Neuronal stem cell (in vitro differentiated cells): ENCODE measurements around the gene HLA-DOB.

Source experiments
- DNase-seq: peaks from one replicate; pipeline ENCODE4 v3.0.0-alpha.2; 2013; ENCODE audit warnings: low spot score
- H2AFZ ChIP-seq: one replicate; pipeline ENCODE4 v1.6.1; 2013; ENCODE audit warnings: mild to moderate bottlenecking, low read length, inconsistent platforms
- H2AK5ac ChIP-seq: 2 replicates; pipeline ENCODE4 v1.6.1; 2013; ENCODE audit warnings: low read depth, mild to moderate bottlenecking, inconsistent platforms, low read length, moderate library complexity, mixed read lengths
- H2BK120ac ChIP-seq: 2 replicates; pipeline ENCODE4 v1.6.1; 2013; ENCODE audit warnings: low read depth, mild to moderate bottlenecking, inconsistent platforms, low read length, moderate library complexity, mixed read lengths
- H2BK12ac ChIP-seq: one replicate; pipeline ENCODE4 v1.6.1; 2013; ENCODE audit warnings: low read length, inconsistent platforms
- H2BK15ac ChIP-seq: 2 replicates; pipeline ENCODE4 v1.6.1; 2013; ENCODE audit warnings: mild to moderate bottlenecking, low read length, inconsistent platforms, mixed read lengths
- H2BK5ac ChIP-seq: one replicate; pipeline ENCODE4 v1.6.1; 2013; ENCODE audit warnings: inconsistent platforms, mild to moderate bottlenecking, low read length, moderate library complexity
- H3K14ac ChIP-seq: one replicate; pipeline ENCODE4 v1.6.1; 2013; ENCODE audit warnings: low read length, inconsistent platforms
- H3K18ac ChIP-seq: 2 replicates; pipeline ENCODE4 v1.6.1; 2013; ENCODE audit warnings: low read length, inconsistent platforms
- H3K23ac ChIP-seq: 2 replicates; pipeline ENCODE4 v1.6.1; 2013; ENCODE audit warnings: low read depth, mild to moderate bottlenecking, mixed read lengths, low read length, inconsistent platforms; ENCODE audit not compliant: poor library complexity
- H3K27ac ChIP-seq: replicated peaks from 3 replicates; pipeline ENCODE4 v1.5.1; 2013; ENCODE audit warnings: low read length, inconsistent platforms
- H3K27me3 ChIP-seq, 3 experiments: 2 replicates each; pipeline ENCODE4 v1.6.1; 2013; ENCODE audit warnings: low read length in 3 of 3, mild to moderate bottlenecking in 2 of 3, inconsistent platforms in 1 of 3, low read depth in 1 of 3, mixed read lengths in 1 of 3, moderate library complexity in 1 of 3; ENCODE audit not compliant: control insufficient read depth in 3 of 3, insufficient read depth in 3 of 3
- H3K36me3 ChIP-seq, 2 donors: replicated peaks in 1 of 2; 2 replicates each; pipeline ENCODE4 v1.6.1; 2013; ENCODE audit warnings: low read length in 2 of 2; ENCODE audit not compliant: control insufficient read depth in 2 of 2, insufficient read depth in 2 of 2
- H3K4ac ChIP-seq: 2 replicates; pipeline ENCODE4 v1.6.1; 2013; ENCODE audit warnings: inconsistent platforms, mild to moderate bottlenecking, low read length, moderate library complexity
- H3K4me1 ChIP-seq, 2 donors: 1 replicate in 1 of 2; 2 replicates in 1 of 2; pipeline ENCODE4 v1.6.1; 2013; ENCODE audit warnings: low read length in 2 of 2, low read depth in 1 of 2; ENCODE audit not compliant: control insufficient read depth in 2 of 2, insufficient read depth in 1 of 2
- H3K4me2 ChIP-seq: one replicate; pipeline ENCODE4 v1.6.1; 2013; ENCODE audit warnings: mild to moderate bottlenecking, low read length, inconsistent platforms; ENCODE audit not compliant: insufficient read depth, poor library complexity, severe bottlenecking
- H3K4me3 ChIP-seq, 2 donors: 2 replicates each; pipeline ENCODE4 v1.5.1; 2013; ENCODE audit warnings: low read length in 2 of 2, mild to moderate bottlenecking in 2 of 2, inconsistent platforms in 1 of 2, moderate library complexity in 1 of 2
- H3K79me1 ChIP-seq: one replicate; pipeline ENCODE4 v1.6.1; 2013; ENCODE audit warnings: low read depth, mild to moderate bottlenecking, inconsistent platforms, low read length, moderate library complexity
- H3K9ac ChIP-seq: one replicate; pipeline ENCODE4 v1.6.1; 2013; ENCODE audit warnings: mild to moderate bottlenecking, low read depth, low read length, inconsistent platforms; ENCODE audit not compliant: poor library complexity
- H3K9me3 ChIP-seq, 2 donors: replicated peaks in 1 of 2; 2 replicates each; pipeline versions ENCODE3 to v1.6.1; 2013; ENCODE audit warnings: low read length in 2 of 2, mild to moderate bottlenecking in 2 of 2, inconsistent platforms in 1 of 2, low read depth in 1 of 2, mixed read lengths in 1 of 2, moderate library complexity in 1 of 2; ENCODE audit not compliant: control insufficient read depth in 2 of 2, insufficient read depth in 1 of 2
- H4K8ac ChIP-seq: one replicate; pipeline ENCODE4 v1.6.1; 2013; ENCODE audit warnings: low read depth, mild to moderate bottlenecking, inconsistent platforms, low read length, moderate library complexity
- H4K91ac ChIP-seq: one replicate; pipeline ENCODE4 v1.6.1; 2013; ENCODE audit warnings: low read length, low read depth, mild to moderate bottlenecking, inconsistent platforms; ENCODE audit not compliant: poor library complexity
- WGBS, 2 donors: extraction: QIAGEN DNeasy Blood & Tissue Kit; methylation state at CpG; one replicate each; pipeline ENCODE4 v1.1.7; 2013; ENCODE audit warnings: missing lambda C conversion rate in 2 of 2, mixed read lengths in 1 of 2; ENCODE audit not compliant: insufficient read length in 2 of 2, insufficient replicate concordance in 1 of 2; ENCODE audit errors: extremely low coverage in 2 of 2; 5-methylcytosine and 5-hydroxymethylcytosine counted together

The HLA-DOB gene

GRCh38 chr6:32839356-32839755 is 22.6 kb upstream of the HLA-DOB start:
- Histone ChIP-seq H2BK5ac (no peak overlapping the region), H3K23ac (no peak overlapping the region), H4K8ac (no peak overlapping the region), H2BK15ac (no peak overlapping the region), H3K4me1 (peaks cover 0 to 6% of the 10 kb centered on the region in 2 donors), H3K27me3 (peaks cover 0 to 48% (median 21%) of the 10 kb centered on the region in 3 experiments), H3K9me3 (peaks cover 0 to 5% of the 10 kb centered on the region in 2 donors), H3K14ac (no peak overlapping the region), H2AK5ac (no peak overlapping the region), H2AFZ (no peak overlapping the region), H3K27ac (no peak overlapping the region), H4K91ac (no peak overlapping the region), H3K18ac (no peak overlapping the region), H3K4me2 (no peak overlapping the region), H3K79me1 (no peaks in the 10 kb centered on the region), H3K9ac (no peak overlapping the region), H3K36me3 (no peaks in the 10 kb centered on the region), H3K4me3 (no peak overlapping the region), H3K4ac (no peak overlapping the region), H2BK12ac (no peak overlapping the region), H2BK120ac (no peak overlapping the region)
- no peak for DNase-seq
- no CpG with 5 or more reads among the region's 15 CpGs for WGBS, 2 donors

- Histone ChIP-seq H2BK5ac (peak within 1 kb of the TSS; percentile 68), H3K4ac (no peak within 1 kb of the TSS), H2AK5ac (no peak within 1 kb of the TSS), H2AFZ (peak within 1 kb of the TSS; percentile 100), H3K18ac (peak within 1 kb of the TSS; percentile 96), H3K9me3 (peaks cover 0 to 5% of the 10 kb centered on the region in 2 donors), H3K4me3 (peak within 1 kb of the TSS; percentile 84 to 94), H2BK120ac (peak within 1 kb of the TSS; percentile 69), H3K4me2 (peak within 1 kb of the TSS; percentile 76), H3K23ac (peak within 1 kb of the TSS; percentile 82), H3K27ac (peak within 1 kb of the TSS; percentile 66), H3K14ac (no peak within 1 kb of the TSS), H4K8ac (no peak within 1 kb of the TSS), H3K79me1 (no peaks in the 10 kb centered on the region), H3K27me3 (peaks cover 0 to 38% (median 11%) of the 10 kb centered on the region in 3 experiments), H3K36me3 (no peaks in the 10 kb centered on the region), H3K9ac (peak within 1 kb of the TSS; percentile 85), H4K91ac (no peak within 1 kb of the TSS), H2BK12ac (peak within 1 kb of the TSS; percentile 24), H2BK15ac (peak within 1 kb of the TSS; percentile 93), H3K4me1 (peaks cover 0 to 6% of the 10 kb centered on the region in 2 donors)
- WGBS, 2 donors, result no CpG with 5 or more reads among the region's 57 CpGs
- peak; percentile 87 for DNase-seq
Observed at GRCh38 chr6:32838114-32838958, 21.5 kb upstream of the HLA-DOB start, which contains the start of gene TAP2. Gene TAP2 (minus strand): TSS chr6:32838739. CDS start chr6:32838233, 506 bp downstream.

- peaks cover 0 to 6% of the 10 kb centered on the region in 2 donors for H3K4me1 ChIP-seq
- no CpG with 5 or more reads among the region's 12 CpGs for WGBS, 2 donors
- H3K18ac ChIP-seq, result peak overlapping the region; percentile 76
- DNase-seq, result no peak
- H3K23ac ChIP-seq, result peak overlapping the region; percentile 45
- H3K14ac ChIP-seq, result no peak overlapping the region
- H2AK5ac ChIP-seq, result no peak overlapping the region
- no peaks in the 10 kb centered on the region for H3K79me1 ChIP-seq
- H2BK15ac ChIP-seq, result peak overlapping the region; percentile 40
- H4K91ac ChIP-seq, result no peak overlapping the region
- H3K9ac ChIP-seq, result peak overlapping the region; percentile 6
- peaks cover 0 to 31% (median 5%) of the 10 kb centered on the region in 3 experiments for H3K27me3 ChIP-seq
- peak overlapping the region; percentile 84 to 94 for H3K4me3 ChIP-seq
- peaks cover 0 to 3% of the 10 kb centered on the region in 2 donors for H3K9me3 ChIP-seq
- no peaks in the 10 kb centered on the region for H3K36me3 ChIP-seq
- peak overlapping the region; percentile 76 for H3K4me2 ChIP-seq
- no peak overlapping the region for H3K4ac ChIP-seq
- no peak overlapping the region for H2BK120ac ChIP-seq
- no peak overlapping the region for H3K27ac ChIP-seq
- peak overlapping the region; percentile 24 for H2BK12ac ChIP-seq
- peak overlapping the region; percentile 68 for H2BK5ac ChIP-seq
- H2AFZ ChIP-seq, result peak overlapping the region; percentile 100
- no peak overlapping the region for H4K8ac ChIP-seq
Observed at GRCh38 chr6:32837651-32838113, 20.9 kb upstream of the HLA-DOB start.

GRCh38 chr6:32836873-32837272 is 20.1 kb upstream of the HLA-DOB start:
- no peaks in the 10 kb centered on the region for H3K79me1 ChIP-seq
- no peaks in the 10 kb centered on the region for H3K36me3 ChIP-seq
- no peak overlapping the region for H2BK5ac ChIP-seq
- H2AK5ac ChIP-seq, result no peak overlapping the region
- no peak overlapping the region for H4K91ac ChIP-seq
- H3K9me3 ChIP-seq, result peaks cover 0 to 3% of the 10 kb centered on the region in 2 donors
- H2BK15ac ChIP-seq, result no peak overlapping the region
- H3K4me2 ChIP-seq, result no peak overlapping the region
- no peak overlapping the region for H3K27ac ChIP-seq
- H3K4me3 ChIP-seq, result no peak overlapping the region
- no peak overlapping the region for H3K18ac ChIP-seq
- peaks cover 0 to 23% (median 0%) of the 10 kb centered on the region in 3 experiments for H3K27me3 ChIP-seq
- H3K4me1 ChIP-seq, result peaks cover 0 to 7% of the 10 kb centered on the region in 2 donors
- no peak overlapping the region for H4K8ac ChIP-seq
- H3K23ac ChIP-seq, result no peak overlapping the region
- no CpG with 5 or more reads among the region's 2 CpGs for WGBS, 2 donors
- H2BK120ac ChIP-seq, result no peak overlapping the region
- H3K14ac ChIP-seq, result no peak overlapping the region
- H3K9ac ChIP-seq, result no peak overlapping the region
- no peak overlapping the region for H2AFZ ChIP-seq
- H2BK12ac ChIP-seq, result no peak overlapping the region
- H3K4ac ChIP-seq, result no peak overlapping the region
- no peak for DNase-seq
